Measurements from ENCODE around the gene NT5C3A.

GRCh38 chr7:33108554-33109004 is 46.0 kb upstream of the NT5C3A start:
- TF ChIP-seq, protein P1, sequence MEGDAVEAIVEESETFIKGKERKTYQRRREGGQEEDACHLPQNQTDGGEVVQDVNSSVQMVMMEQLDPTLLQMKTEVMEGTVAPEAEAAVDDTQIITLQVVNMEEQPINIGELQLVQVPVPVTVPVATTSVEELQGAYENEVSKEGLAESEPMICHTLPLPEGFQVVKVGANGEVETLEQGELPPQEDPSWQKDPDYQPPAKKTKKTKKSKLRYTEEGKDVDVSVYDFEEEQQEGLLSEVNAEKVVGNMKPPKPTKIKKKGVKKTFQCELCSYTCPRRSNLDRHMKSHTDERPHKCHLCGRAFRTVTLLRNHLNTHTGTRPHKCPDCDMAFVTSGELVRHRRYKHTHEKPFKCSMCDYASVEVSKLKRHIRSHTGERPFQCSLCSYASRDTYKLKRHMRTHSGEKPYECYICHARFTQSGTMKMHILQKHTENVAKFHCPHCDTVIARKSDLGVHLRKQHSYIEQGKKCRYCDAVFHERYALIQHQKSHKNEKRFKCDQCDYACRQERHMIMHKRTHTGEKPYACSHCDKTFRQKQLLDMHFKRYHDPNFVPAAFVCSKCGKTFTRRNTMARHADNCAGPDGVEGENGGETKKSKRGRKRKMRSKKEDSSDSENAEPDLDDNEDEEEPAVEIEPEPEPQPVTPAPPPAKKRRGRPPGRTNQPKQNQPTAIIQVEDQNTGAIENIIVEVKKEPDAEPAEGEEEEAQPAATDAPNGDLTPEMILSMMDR (CRISPR knock-in tag; IDR thresholded peaks at IDR 0.05): no peak
- TF ChIP-seq MTA3 (CRISPR knock-in tag; IDR thresholded peaks at IDR 0.05): no peak
- TF ChIP-seq ZNF766 (CRISPR knock-in tag; IDR thresholded peaks at IDR 0.05; ENCODE audit: borderline replicate concordance): no peak

All from HepG2 (cell line).